ENCODE data around the gene SYPL1. TPM values are rescaled to one million over a fixed set of nuclear protein-coding genes. Genes with fewer than 3 reads are reported as not detected.

The SYPL1 gene
- total RNA-seq, 3 donors from 2014 or later, result 73.8 to 109 (median 80.8) TPM

DNA sequence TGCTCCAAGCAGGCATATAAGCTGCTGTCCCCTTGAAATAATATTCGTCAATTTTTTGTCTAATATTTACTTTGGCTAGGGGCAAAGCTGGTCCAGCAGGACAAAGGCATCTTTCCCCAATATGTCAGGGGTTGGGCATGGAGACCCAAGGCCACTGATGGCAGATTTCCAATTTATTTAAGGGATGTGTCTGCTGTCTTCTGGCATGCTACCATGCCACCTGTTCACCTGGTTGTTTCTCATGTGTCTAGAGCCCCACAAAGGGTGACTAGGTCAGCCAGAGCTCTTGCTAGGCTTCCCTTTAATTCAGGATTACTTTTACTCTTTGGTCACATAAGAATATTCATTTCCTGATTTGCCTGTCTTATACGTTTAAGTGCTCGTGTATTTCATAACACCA lies 22.1 kb upstream of the SYPL1 start:
- Histone ChIP-seq H3K36me3 (ENCODE audit: low read depth) (no peaks in the 10 kb centered on the region), H3K4me3 (no peak overlapping the region), H3K9me3 (no peaks in the 10 kb centered on the region), H3K4me1 (ENCODE audit: low read depth) (no peaks in the 10 kb centered on the region)
- intact Hi-C loops (cut with DNase I, micrococcal nuclease), result no loop called here
- no peak for ATAC-seq
- TF ChIP-seq, protein P1, sequence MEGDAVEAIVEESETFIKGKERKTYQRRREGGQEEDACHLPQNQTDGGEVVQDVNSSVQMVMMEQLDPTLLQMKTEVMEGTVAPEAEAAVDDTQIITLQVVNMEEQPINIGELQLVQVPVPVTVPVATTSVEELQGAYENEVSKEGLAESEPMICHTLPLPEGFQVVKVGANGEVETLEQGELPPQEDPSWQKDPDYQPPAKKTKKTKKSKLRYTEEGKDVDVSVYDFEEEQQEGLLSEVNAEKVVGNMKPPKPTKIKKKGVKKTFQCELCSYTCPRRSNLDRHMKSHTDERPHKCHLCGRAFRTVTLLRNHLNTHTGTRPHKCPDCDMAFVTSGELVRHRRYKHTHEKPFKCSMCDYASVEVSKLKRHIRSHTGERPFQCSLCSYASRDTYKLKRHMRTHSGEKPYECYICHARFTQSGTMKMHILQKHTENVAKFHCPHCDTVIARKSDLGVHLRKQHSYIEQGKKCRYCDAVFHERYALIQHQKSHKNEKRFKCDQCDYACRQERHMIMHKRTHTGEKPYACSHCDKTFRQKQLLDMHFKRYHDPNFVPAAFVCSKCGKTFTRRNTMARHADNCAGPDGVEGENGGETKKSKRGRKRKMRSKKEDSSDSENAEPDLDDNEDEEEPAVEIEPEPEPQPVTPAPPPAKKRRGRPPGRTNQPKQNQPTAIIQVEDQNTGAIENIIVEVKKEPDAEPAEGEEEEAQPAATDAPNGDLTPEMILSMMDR (IDR thresholded peaks at IDR 0.05), result no peak
- no peak for DNase-seq

DNA sequence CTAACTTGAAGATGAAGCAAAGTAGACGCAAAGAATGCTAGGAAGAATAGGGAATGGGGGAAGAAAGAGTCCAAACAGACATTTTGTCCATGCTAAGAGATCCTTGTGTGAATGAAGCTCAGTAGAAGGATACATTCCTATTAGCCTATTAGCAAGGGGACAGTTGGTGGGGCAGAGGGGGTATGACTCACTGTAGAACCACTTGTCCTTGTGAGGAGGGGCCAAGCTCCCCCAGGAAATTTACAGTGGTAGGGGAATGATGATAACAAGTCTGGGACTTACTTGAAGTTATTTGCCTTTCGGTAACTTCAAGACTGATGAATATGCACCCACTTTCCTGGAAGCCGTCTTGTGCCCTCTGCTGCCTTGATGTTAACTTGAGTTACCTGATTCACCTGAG lies 17.2 kb upstream of the SYPL1 start:
- no peak overlapping the region for H3K4me3 ChIP-seq
- DNase-seq (no peak), ATAC-seq (no peak)
- H3K36me3 ChIP-seq (ENCODE audit: low read depth), result no peaks in the 10 kb centered on the region
- intact Hi-C loops (cut with DNase I, micrococcal nuclease), result no loop called here
- TF ChIP-seq, protein P1 (IDR thresholded peaks at IDR 0.05), result no peak
- no peaks in the 10 kb centered on the region for H3K4me1 ChIP-seq (ENCODE audit: low read depth)
- no peaks in the 10 kb centered on the region for H3K9me3 ChIP-seq

DNA sequence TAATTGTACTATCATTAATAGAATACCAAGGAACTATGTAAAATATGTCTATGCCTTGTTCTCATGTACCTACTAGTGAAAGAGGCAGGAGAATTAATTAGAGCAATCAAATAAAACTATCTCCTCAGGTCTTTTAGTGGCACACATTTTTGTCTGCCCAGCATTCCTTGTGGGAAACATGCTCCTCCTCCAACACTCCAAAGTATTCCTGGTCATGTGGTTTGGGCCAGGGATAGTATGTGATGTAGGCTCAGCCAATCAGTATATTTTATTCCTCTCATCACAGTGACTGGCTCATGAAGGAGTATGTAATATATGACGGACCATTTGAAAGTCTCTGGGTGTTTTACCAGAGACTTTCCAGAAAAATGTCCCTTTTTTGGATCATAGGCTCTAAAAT lies 16.7 kb upstream of the SYPL1 start:
- no peaks in the 10 kb centered on the region for H3K4me1 ChIP-seq (ENCODE audit: low read depth)
- no peak for DNase-seq
- no peak for ATAC-seq
- H3K9me3 ChIP-seq, result no peaks in the 10 kb centered on the region
- TF ChIP-seq, protein P1 (IDR thresholded peaks at IDR 0.05), result no peak
- H3K4me3 ChIP-seq, result no peak overlapping the region
- no peaks in the 10 kb centered on the region for H3K36me3 ChIP-seq (ENCODE audit: low read depth)
- intact Hi-C loops (cut with DNase I, micrococcal nuclease), result no loop called here

DNA sequence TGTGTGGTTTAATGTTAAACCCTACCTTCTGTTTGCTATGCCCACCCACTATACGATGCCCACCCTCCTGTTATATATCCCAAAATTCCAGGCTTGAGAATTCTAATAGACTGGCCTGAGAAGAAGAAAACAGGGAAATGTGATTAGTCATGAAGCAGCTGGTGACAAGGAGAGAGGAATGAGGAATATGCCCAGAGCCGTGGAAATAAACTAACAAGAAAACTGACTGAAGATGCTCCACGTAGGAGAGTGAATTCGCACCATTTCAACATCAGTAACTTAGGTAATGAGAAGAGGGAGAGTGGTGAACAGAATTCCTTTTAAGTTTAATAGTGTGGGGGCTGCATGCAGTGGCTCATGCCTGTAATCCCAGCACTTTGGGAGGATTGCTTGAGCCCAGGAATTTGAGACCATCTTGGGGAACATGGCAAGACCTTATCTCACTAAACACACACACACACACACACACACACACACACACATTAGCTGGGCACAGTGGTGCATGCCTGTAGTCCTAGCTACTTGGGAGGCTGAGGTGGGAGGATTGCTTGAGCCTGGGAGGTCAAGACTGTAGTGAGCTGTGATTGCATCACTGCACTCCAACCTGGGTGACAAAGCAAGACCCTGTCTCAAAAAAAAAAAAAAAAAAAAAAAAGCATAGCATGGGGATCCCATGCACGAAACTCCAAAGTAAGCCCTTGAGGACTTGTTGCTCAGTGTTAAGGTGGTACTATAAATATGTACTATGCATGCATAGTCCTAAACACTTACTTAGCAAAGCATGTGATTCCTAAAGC lies 16.1 kb upstream of the SYPL1 start:
- DNase-seq (no peak), ATAC-seq (no peak)
- Histone ChIP-seq H3K4me1 (ENCODE audit: low read depth) (no peaks in the 10 kb centered on the region), H3K9me3 (no peaks in the 10 kb centered on the region), H3K36me3 (ENCODE audit: low read depth) (no peaks in the 10 kb centered on the region), H3K4me3 (no peak overlapping the region)
- intact Hi-C loops (cut with DNase I, micrococcal nuclease), result no loop called here
- TF ChIP-seq, protein P1 (IDR thresholded peaks at IDR 0.05), result no peak

DNA sequence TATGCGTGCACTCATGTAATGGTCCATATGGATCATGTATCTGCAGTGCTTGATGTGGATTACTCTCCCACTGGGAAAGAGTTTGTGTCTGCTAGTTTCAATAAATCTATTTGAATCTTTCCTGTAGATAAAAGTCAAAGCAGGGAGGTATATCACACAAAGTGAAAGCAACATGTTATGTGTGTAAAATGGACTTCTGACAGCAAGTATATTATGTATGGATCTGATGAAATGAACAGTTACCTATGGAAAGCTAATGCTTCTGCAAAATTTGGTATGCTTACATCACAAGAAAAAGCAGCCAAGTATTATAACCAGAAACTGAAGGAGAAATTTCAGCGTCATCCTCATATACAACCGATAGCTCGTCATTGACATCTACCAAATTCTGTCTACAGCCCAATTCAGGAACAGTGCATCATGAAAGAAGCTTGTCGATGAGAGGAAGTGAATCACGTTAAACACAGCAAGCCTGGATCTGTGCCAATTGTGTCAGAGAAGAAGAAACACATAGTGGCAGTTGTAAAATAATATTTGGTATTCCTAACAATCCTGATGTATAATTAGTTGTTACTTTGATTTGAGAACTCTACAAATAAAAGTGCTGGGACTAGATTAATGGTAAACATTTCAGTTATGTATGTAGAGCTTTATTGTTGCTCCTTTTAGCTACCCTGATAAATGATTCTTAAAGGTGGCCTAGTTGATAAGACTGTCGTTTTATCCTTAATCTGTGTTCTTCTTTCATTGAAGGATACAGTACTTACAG lies 14.2 kb upstream of the SYPL1 start:
- DNase-seq (peak in 1 of 3 donors; percentile 74), ATAC-seq (peak; percentile 60)
- no peaks in the 10 kb centered on the region for H3K36me3 ChIP-seq (ENCODE audit: low read depth)
- intact Hi-C loops (cut with DNase I, micrococcal nuclease), result no loop called here
- H3K9me3 ChIP-seq, result no peaks in the 10 kb centered on the region
- TF ChIP-seq, protein P1 (IDR thresholded peaks at IDR 0.05), result no peak
- H3K4me1 ChIP-seq (ENCODE audit: low read depth), result no peaks in the 10 kb centered on the region
- H3K4me3 ChIP-seq, result no peak overlapping the region

Data from mucosa of descending colon (tissue), 3 donors.